GM23248 (cell line): ENCODE data around the gene WNT7B.

Experiments used
- EZH2 ChIP-seq: fragments of 200-600 bp; sonication (generic); IDR thresholded peaks from 2 replicates; pipeline ENCODE4 v1.6.1; 2018; ENCODE audit warnings: antibody characterized with exemption, mild to moderate bottlenecking; ENCODE audit not compliant: insufficient read depth, poor library complexity, severe bottlenecking
- EZH2phosphoT487 ChIP-seq: fragments of 200-600 bp; sonication (generic); IDR thresholded peaks from 2 replicates; pipeline ENCODE4 v1.6.1; 2018; ENCODE audit warnings: antibody characterized with exemption, moderate library complexity, mild to moderate bottlenecking, low read depth; ENCODE audit not compliant: insufficient read depth

DNA sequence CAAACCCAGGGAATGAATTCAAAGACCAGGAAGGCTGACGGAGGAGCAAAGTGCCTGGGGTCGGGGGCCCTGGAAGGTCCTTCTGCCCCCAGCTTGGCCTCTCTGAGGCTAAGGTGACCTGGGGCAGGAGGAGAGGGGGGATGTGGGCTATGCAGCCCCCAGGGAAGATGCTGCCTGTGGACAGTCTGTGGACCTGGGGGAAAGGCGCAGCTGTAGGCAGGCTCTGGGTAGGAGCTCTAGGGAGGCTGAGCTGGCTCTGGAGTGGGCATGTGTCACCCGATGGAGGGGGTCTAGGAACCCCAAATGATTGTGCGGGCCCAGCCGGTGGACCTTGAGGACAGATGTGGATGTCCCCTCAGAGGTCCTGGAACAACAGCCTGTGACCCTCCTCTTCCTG, 42.8 kb downstream of the WNT7B start:
- TF ChIP-seq EZH2 (no peak), EZH2phosphoT487 (no peak)
